Measurements from ENCODE around the gene QRFP.

The QRFP gene

GRCh38 chr9:130896233-130897014 is at the start of gene QRFP:
TSS of gene QRFP (minus strand) at chr9:130896812. CDS start at chr9:130893838, 2,974 bp downstream.
- no peak for DNase-seq

DNA sequence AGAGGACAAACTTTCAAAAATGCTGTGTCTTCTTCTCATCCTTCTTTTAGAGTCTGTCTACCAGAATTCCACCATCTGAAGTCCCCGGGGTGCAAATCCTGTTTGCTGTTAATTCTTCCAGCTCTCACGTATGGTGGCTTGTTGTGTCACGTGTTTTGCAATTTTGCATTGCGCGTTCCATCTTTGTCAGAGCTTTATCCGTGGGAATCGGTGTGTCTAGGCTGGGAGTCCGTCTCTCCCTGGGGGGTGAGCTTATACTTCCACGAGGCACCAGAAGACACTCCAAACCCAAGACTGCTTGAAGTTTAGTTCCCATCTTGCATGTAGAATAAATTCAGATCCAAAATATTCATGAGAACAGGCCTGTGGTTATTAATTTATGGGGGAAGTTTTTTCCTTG is 48.6 kb upstream of the QRFP start:
- DNase-seq = no peak

DNA sequence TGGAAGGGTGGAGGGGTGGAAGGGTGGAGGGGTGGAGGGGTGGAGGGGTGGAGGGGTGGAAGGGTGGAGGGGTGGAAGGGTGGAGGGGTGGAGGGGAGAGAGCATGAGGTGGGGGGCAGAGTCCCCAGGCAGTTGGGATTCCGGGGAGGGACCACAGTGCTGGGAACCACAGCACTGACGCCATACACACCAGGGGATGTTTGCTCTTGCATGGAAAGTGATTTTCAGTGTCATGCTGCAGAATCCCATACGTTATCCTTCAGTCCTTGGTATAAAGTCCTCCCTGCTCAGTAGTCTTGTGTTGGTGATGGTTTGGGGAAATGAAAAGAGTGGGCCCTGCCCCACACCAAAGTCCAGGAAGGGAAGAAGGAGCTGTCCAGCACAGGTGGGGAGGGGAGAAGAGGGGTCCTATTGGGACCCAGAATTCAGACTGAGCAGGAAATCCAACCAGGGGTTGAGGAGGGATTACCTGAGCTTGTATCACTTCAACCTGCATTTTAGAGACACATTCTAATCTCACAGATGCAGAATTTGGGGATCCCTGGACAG is 48.0 kb upstream of the QRFP start:
- DNase-seq = no peak

GRCh38 chr9:130943777-130944176 is 47.2 kb upstream of the QRFP start:
- DNase-seq = no peak

DNA sequence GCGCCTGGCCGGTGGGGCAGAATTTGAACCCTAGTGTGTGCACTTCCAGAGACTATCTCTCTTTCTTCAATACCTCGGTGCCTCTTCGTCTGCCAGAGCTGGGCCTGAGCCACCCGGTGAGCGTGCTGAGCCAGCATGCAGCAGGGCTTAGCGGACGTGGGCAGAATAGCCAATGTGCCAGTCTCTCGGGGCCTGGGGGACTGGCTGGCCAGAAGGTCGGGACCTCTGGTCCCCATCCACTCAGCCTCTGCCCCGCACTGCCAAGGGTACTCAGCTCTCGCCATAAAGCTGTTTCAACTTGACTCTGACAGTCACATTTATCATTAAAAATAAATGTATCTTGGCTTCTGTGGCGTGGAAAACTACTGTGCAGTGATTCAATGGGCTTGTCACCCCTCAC is 46.6 kb upstream of the QRFP start:
- DNase-seq = no peak

DNA sequence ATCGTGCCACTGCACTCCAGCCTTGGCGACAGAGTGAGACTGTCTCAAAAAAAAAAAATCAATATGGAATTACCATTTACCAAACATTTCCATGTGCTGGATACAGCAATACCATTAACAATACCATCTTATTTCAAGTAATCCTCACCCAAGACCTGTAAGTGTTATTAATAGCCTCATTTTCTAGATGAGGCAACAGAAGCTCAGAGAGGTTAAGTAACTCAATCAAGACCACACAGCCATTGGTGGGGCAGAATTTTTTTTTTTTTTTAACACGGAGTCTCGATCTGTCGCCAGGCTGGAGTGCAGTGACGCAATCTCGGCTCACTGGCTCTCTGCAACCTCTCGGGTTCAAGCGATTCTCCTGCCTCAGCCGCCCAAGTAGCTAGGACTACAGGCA is 46.1 kb upstream of the QRFP start:
- no peak for DNase-seq

DNA sequence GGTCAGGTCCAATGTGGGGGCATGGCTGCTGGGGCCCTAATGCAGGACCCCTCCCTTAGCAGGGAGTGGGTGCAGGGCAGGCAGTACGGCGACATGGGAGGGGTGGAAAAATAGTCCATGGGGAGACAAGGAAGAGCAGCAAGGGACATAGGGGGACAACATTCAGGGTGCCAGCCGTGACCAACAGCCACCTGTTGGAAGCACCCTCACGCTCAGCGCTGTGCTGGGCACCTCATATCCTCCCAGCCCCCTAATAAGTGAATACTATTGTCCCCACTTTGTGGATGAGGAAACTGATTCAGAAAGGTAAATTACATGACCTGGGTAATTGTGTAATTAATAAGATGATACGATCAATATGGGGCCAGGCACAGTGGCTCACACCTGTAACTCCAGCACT is 45.5 kb upstream of the QRFP start:
- no peak for DNase-seq

DNA sequence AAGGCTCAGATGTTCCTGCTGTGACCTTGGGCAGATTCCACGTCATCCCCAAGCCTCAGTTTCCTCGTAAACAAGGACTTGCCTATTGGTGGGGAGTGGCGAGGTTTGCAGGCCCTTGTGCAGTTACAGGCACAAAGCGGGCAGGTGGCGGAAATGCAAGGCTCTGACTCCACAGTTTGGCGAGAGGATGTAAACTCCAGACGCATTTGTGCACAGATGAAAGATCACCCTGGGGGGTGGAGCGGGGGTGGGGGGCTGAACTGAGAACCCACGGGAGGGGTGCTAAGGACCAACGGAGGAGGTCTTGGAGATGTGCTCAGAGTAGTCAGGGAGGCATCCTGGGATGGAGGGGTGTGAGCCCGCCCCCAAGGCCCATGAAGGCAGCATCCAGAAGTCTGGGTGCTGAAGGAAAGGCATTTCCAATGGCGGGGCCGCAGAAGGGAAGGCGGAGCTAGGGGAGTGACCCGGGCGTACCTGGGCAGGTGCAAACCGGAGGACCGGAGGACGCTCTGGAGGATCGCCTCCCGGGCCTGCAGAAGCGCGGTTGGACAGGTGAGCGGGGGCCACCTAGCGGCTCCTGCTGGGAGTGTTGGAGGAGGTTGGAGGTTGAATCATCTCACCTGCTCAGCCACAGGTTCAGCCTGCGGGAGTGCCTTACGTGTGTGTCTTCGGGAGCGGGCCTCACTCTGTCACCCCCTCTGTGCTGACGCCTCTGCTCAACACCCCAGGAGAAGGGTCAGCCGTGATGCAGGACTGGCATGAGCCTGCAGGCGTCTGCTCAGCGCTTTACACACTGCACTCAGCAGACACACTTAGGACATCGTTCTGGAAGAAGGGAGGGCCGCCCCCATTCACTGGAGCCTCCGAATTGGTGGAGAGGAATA is 44.3 kb upstream of the QRFP start:
- peak; percentile 56 for DNase-seq

DNA sequence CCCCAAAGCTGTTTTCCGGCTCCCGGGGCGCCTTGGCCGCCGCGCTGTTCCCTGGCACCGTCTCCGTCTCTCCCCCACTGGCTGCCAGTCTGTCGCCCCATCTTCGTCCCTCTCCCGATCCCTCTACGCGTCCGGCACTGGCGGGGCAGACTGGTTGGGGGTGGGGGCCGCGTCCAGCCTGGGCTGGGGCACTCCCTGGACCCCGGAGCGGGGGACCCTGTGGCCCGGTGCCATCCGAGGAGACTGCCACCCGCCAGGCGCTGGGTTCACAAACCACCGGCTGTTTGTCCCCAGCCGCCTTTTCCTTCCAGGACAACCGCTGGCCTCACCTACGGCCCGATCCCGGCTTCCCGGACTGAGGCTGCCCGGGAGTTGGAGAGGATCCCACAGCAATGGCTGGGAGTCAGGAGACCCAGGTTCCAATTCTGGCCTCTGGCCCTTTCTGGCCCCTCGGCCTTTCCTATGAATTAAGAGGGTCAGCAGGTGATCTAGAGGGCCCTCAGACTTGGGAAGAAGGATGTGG is 43.5 kb upstream of the QRFP start:
- no peak for DNase-seq

- DNase-seq = no peak
Observed at GRCh38 chr9:130939405-130940026, 42.9 kb upstream of the QRFP start.

- DNase-seq = no peak
Observed at GRCh38 chr9:130938652-130939404, 42.2 kb upstream of the QRFP start, which contains the start of gene FIBCD1. TSS of gene FIBCD1 (minus strand) at chr9:130939247. CDS start at chr9:130938607, 640 bp downstream.

GRCh38 chr9:130938184-130938651 is 41.6 kb upstream of the QRFP start:
- DNase-seq = no peak

- no peak for DNase-seq
Observed at GRCh38 chr9:130937146-130938076, 40.8 kb upstream of the QRFP start.

DNA sequence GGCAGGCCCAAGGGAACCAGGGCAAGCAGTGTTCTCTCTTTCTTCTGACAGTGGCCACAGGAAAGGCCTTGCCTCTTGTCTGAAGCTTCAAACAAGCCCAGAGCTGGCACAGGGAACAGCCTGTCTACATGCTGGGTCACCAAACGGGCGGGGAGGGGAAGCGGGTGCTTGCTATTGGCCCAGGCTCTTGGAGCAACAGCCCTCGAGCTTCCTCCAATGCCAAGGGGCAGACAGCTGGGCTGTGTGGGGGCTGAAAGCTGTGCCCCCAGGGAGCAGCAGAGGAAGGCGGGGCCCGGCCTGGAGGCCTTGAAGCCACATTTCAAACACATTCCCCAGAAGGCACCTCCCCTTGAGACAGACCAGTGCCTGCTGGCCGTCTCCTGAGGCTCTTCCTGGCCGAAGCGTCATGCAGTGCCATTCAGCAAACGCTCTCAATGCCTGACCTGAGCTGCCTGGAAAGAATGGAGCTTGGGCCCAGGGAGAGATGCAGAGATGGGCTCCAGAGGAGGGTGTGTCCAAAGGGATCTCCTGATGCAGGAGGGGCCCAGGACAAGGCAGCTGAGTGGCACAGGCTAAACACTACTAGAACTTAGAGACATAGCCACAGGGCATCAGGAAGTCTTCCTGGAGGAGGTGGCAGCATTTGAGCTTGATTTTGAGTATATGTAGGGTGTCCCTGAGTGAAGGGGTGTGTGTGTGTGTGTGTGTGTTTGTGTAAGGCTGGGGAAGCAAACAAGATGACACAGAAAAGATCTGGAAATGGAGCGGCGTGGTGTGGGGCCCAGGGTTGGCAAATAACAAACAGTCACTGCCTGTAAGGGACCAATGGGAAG is 39.9 kb upstream of the QRFP start:
- no peak for DNase-seq

GRCh38 chr9:130935648-130936271 is 39.1 kb upstream of the QRFP start:
- no peak for DNase-seq

DNA sequence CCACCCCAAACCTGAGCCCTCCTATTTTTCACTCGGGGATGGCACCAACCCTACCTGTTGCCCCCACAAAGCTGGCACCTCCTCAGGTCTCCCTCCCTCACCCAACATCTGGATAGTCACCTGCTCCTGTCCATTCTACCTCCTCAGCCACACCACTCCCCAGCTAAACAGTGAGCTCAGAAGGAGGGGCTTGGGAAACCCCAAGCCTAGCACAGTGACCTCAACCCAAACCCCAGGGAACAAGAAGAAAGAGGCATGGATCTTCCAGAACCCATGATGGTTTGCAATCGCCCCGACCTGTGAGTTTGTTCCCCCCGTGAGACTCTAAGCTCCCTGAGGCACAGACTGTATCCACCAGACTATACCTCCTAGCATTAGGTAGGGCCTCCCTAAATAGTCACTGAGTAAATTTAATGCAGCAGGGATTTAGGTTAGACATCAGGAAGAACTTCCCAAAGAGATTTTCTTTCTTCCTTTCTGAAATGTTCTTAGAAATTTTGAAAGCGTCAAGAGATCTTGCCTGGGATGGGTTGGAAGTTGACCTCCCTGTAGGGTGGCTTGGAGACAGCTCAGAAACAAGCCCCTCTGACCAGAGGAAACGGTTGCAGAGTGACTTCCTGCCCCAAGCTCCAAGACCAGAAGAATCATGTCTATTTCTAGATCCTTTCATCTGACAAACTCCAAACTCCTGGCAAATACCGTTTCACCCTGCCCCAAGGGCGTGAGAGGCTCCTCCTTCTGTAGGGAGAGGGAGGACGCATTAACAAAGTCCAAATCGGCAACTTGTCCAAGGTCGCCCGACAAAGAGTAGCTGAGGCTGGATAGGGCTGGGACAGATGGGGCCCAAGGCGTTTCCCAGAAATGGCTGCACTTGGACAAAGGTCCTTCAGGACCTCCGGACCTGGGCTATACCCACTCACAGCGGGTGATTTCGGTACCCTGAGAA is 38.4 kb upstream of the QRFP start:
- no peak for DNase-seq

- DNase-seq = no peak
Observed at GRCh38 chr9:130934246-130934645, 37.6 kb upstream of the QRFP start.
